HCT116 (cell line): Measurements from ENCODE around the gene SPOCK3. TPM values are rescaled to one million over a fixed set of nuclear protein-coding genes. Genes with fewer than 3 reads are reported as not detected.

Source experiments
- ATAC-seq: fragments of 200-7000 bp; cut with Tn5 transposase; 2 replicates; pipeline ENCODE4 v1.9.1; 2020; ENCODE audit warnings: mild to moderate bottlenecking, moderate library complexity
- BruUV-seq: library from RNA; stranded (reverse); fragments of 400-500 nt; replicated peaks from 2 replicates; lab custom pipeline; 2021; lab: Mats Ljungman, UMichigan
- CTCF ChIA-PET: fragments of 300-600 bp; sonication (Branson Sonifier 250); formaldehyde crosslinking; loops from one replicate; lab custom pipeline; 2021; ENCODE audit warnings: antibody characterized with exemption; lab: Charles Lee
- POLR2A ChIA-PET: fragments of 300-600, 350-600 bp; sonication (Branson Sonifier 250); formaldehyde crosslinking; loops from one replicate; lab custom pipeline; 2021; ENCODE audit warnings: antibody characterized with exemption; lab: Charles Lee
- RAD21 ChIA-PET, 2 experiments: fragments of 300-600 bp; sonication (Branson Sonifier 250); formaldehyde crosslinking; loops; one replicate each; lab custom pipeline; 2023; ENCODE audit warnings: low total read pairs in 2 of 2; ENCODE audit not compliant: uncharacterized antibody in 2 of 2, unreplicated experiment in 2 of 2, low non-redundant PET in 1 of 2; lab: Charles Lee
- DNase-seq: peaks from one replicate; pipeline ENCODE4 v3.0.0-alpha.2; 2010; ENCODE audit warnings: low read depth, low spot score
- H2AFZ ChIP-seq: fragments of 200-600 bp; shearing (Covaris generic), sonication (generic); 2 replicates; pipeline ENCODE4 v1.6.1; 2017; ENCODE audit warnings: low read depth, mixed run types, mixed read lengths, antibody characterized with exemption, low read length; ENCODE audit not compliant: poor library complexity, severe bottlenecking
- H3K27ac ChIP-seq: 2 replicates; pipeline ENCODE4 v1.5.1; 2012; ENCODE audit warnings: low read depth, low read length
- H3K27me3 ChIP-seq: fragments of 200-600 bp; sonication (generic); 2 replicates; pipeline ENCODE4 v1.6.1; 2016; ENCODE audit warnings: mixed run types, low read length, mixed read lengths; ENCODE audit not compliant: insufficient read depth
- H3K36me3 ChIP-seq, 2 experiments: fragments of 200-500 bp in 1 of 2; fragments of 200-600 bp in 1 of 2; sonication (Bioruptor generic) in 1 of 2; sonication (generic) in 1 of 2; 2 replicates each; pipeline versions ENCODE4 v1.5.1 to v1.6.1; 2014 to 2016; ENCODE audit warnings: low read length in 2 of 2, inconsistent platforms in 1 of 2, mixed read lengths in 1 of 2, mixed run types in 1 of 2; ENCODE audit not compliant: insufficient read depth in 2 of 2, control insufficient read depth in 1 of 2
- H3K4me1 ChIP-seq, 2 experiments: fragments of 200-600 bp in 1 of 2; sonication (generic) in 1 of 2; 2 replicates each; pipeline versions ENCODE4 v1.5.1 to v1.6.1; 2012 to 2017; ENCODE audit warnings: low read length in 2 of 2, inconsistent platforms in 1 of 2, mild to moderate bottlenecking in 1 of 2, mixed read lengths in 1 of 2, mixed run types in 1 of 2, moderate library complexity in 1 of 2; ENCODE audit not compliant: insufficient read depth in 2 of 2, control insufficient read depth in 1 of 2
- H3K4me2 ChIP-seq: fragments of 200-600 bp; sonication (generic); 2 replicates; pipeline ENCODE4 v1.6.1; 2017; ENCODE audit warnings: mixed run types, low read length, mixed read lengths
- H3K4me3 ChIP-seq, 2 experiments: fragments of 200-600 bp in 1 of 2; sonication (generic) in 1 of 2; replicated peaks in 1 of 2; 2 replicates each; pipeline ENCODE4 v1.5.1; 2011 to 2016; ENCODE audit warnings: low read length in 2 of 2, control low read depth in 1 of 2, low read depth in 1 of 2, mild to moderate bottlenecking in 1 of 2, mixed read lengths in 1 of 2, mixed run types in 1 of 2
- H3K79me2 ChIP-seq: fragments of 200-600 bp; sonication (generic); 2 replicates; pipeline ENCODE4 v1.6.1; 2017; ENCODE audit warnings: mild to moderate bottlenecking, mixed run types, low read length, moderate library complexity, mixed read lengths; ENCODE audit not compliant: insufficient read depth
- H3K9ac ChIP-seq: fragments of 200-600 bp; sonication (generic); 2 replicates; pipeline ENCODE4 v1.6.1; 2016; ENCODE audit warnings: low read length, mixed read lengths
- H3K9me2 ChIP-seq: fragments of 200-600 bp; sonication (generic), shearing (Covaris generic); 2 replicates; pipeline ENCODE4 v1.6.1; 2017; ENCODE audit warnings: mixed run types, mild to moderate bottlenecking, moderate library complexity; ENCODE audit not compliant: insufficient read depth
- H3K9me3 ChIP-seq, 2 experiments: fragments of 200-500 bp in 1 of 2; fragments of 200-600 bp in 1 of 2; sonication (Bioruptor generic) in 1 of 2; sonication (generic) in 1 of 2; 2 replicates each; pipeline ENCODE4 v1.6.1; 2014 to 2017; ENCODE audit warnings: low read length in 2 of 2, mixed read lengths in 2 of 2, inconsistent platforms in 1 of 2, low read depth in 1 of 2, mild to moderate bottlenecking in 1 of 2, mixed run types in 1 of 2, moderate library complexity in 1 of 2; ENCODE audit not compliant: control insufficient read depth in 1 of 2, insufficient read depth in 1 of 2
- H4K20me1 ChIP-seq: fragments of 200-600 bp; sonication (generic), shearing (Covaris generic); 2 replicates; pipeline ENCODE4 v1.6.1; 2017; ENCODE audit warnings: mixed run types, mild to moderate bottlenecking, moderate library complexity; ENCODE audit not compliant: insufficient read depth
- ATF3 ChIP-seq: IDR thresholded peaks from 2 replicates; pipeline ENCODE4 v1.6.1; 2012
- CBX3 ChIP-seq: IDR thresholded peaks from 2 replicates; pipeline ENCODE4 v1.6.1; 2012; ENCODE audit warnings: low read depth
- CEBPB ChIP-seq: IDR thresholded peaks from 2 replicates; pipeline ENCODE4 v1.6.1; 2012; ENCODE audit warnings: low read depth
- EGR1 ChIP-seq: IDR thresholded peaks from 2 replicates; pipeline ENCODE4 v1.6.1; 2012; ENCODE audit warnings: low read depth
- ELF1 ChIP-seq: IDR thresholded peaks from 2 replicates; pipeline ENCODE4 v1.6.1; 2012; ENCODE audit warnings: low read depth, borderline replicate concordance
- EZH2 ChIP-seq: fragments of 200-600 bp; sonication (generic); IDR thresholded peaks from 2 replicates; pipeline ENCODE4 v1.6.1; 2017; ENCODE audit warnings: antibody characterized with exemption, mixed run types
- EZH2phosphoT487 ChIP-seq: fragments of 200-600 bp; IDR thresholded peaks from 2 replicates; pipeline ENCODE4 v1.6.1; 2018; ENCODE audit warnings: antibody characterized with exemption, borderline replicate concordance
- FOSL1 ChIP-seq: IDR thresholded peaks from 2 replicates; pipeline ENCODE4 v1.6.1; 2012; ENCODE audit warnings: low read depth
- MAX ChIP-seq: IDR thresholded peaks from 2 replicates; pipeline ENCODE4 v1.6.1; 2012
- POLR2A ChIP-seq: IDR thresholded peaks from 2 replicates; pipeline ENCODE4 v1.7.0; 2011; ENCODE audit warnings: borderline replicate concordance; ENCODE audit not compliant: insufficient read depth, insufficient read length; ENCODE audit errors: extremely low read depth
- POLR2AphosphoS5 ChIP-seq: IDR thresholded peaks from 2 replicates; pipeline ENCODE4 v1.6.1; 2011; ENCODE audit warnings: mild to moderate bottlenecking, low read depth, low read length, moderate library complexity
- RAD21 ChIP-seq: IDR thresholded peaks from 2 replicates; pipeline ENCODE4 v1.6.1; 2012; ENCODE audit warnings: low read depth, mild to moderate bottlenecking
- SIN3A ChIP-seq: IDR thresholded peaks from 2 replicates; pipeline ENCODE4 v1.6.1; 2012; ENCODE audit warnings: low read depth
- SP1 ChIP-seq: IDR thresholded peaks from 2 replicates; pipeline ENCODE4 v1.6.1; 2012; ENCODE audit warnings: low read depth
- SRF ChIP-seq: IDR thresholded peaks from 2 replicates; pipeline ENCODE4 v1.6.1; 2012; ENCODE audit warnings: low read depth
- TCF7L2 ChIP-seq: IDR thresholded peaks from 2 replicates; pipeline ENCODE4 v1.7.0; 2011; ENCODE audit warnings: borderline replicate concordance, inconsistent platforms; ENCODE audit not compliant: insufficient read depth, insufficient read length; ENCODE audit errors: extremely low read depth
- YY1 ChIP-seq: IDR thresholded peaks from 2 replicates; pipeline ENCODE4 v1.6.1; 2011; ENCODE audit warnings: low read length, low read depth, moderate library complexity, mild to moderate bottlenecking; ENCODE audit not compliant: insufficient replicate concordance; ENCODE audit errors: extremely low read depth
- ZBTB33 ChIP-seq: IDR thresholded peaks from 2 replicates; pipeline ENCODE4 v1.6.1; 2011; ENCODE audit warnings: mild to moderate bottlenecking, low read length, moderate library complexity; ENCODE audit not compliant: insufficient replicate concordance; ENCODE audit errors: extremely low read depth
- ZNF274 ChIP-seq: fragments of 200-500 bp; sonication (Bioruptor generic); IDR thresholded peaks from 2 replicates; pipeline ENCODE4 v1.6.1; 2014; ENCODE audit warnings: mild to moderate bottlenecking, low read depth, low read length, inconsistent platforms
- intact Hi-C: fragments of 100-400 bp; cut with micrococcal nuclease; formaldehyde crosslinking; loops from 2 replicates; pipeline ENCODE4 v1.10.0; 2022
- total RNA-seq: library from RNA; stranded (reverse); gene quantifications from one replicate; pipeline ENCODE4 v1.2.1, GENCODE V29; 2021; ENCODE audit not compliant: unreplicated experiment
- TF ChIP-seq, protein P1 (sequence below): IDR thresholded peaks from 2 replicates; pipeline ENCODE4 v1.6.1; 2012; ENCODE audit warnings: low read depth

SPOCK3 gene
- total RNA-seq, 1 experiment from 2014 or later = 1.7 TPM

DNA sequence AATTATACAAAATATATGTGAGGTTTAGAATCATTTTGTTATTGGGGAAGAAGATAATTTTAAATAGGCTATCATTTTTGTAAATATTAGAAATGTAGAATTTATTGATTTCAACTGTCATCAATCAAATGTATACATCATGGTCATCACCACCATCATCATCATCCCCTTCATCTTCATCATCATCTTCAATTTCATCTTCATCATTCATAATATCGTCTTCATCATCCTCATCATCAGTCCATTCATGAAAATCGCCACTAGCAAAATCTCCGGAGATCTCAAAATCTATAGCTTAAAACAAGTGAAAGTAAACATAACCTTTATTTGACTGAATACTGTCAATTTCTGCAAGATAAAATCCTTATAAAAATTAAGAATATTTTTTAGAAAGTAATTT, 499.5 kb downstream of the SPOCK3 start:
- intact Hi-C loops = no loop called here
- RAD21 ChIA-PET = no interaction called here
- Histone ChIP-seq H3K9ac (no peak overlapping the region), H3K27ac (no peak overlapping the region), H3K4me2 (no peak overlapping the region), H2AFZ (no peak overlapping the region), H3K9me2 (no peaks in the 10 kb centered on the region), H3K9me3 (no peaks in the 10 kb centered on the region), H3K4me1 (no peaks in the 10 kb centered on the region), H4K20me1 (no peaks in the 10 kb centered on the region), H3K27me3 (no peaks in the 10 kb centered on the region), H3K36me3 (no peaks in the 10 kb centered on the region), H3K4me3 (no peak overlapping the region), H3K79me2 (no peaks in the 10 kb centered on the region)
- BruUV-seq = no TSS peak
- TF ChIP-seq, protein P1, sequence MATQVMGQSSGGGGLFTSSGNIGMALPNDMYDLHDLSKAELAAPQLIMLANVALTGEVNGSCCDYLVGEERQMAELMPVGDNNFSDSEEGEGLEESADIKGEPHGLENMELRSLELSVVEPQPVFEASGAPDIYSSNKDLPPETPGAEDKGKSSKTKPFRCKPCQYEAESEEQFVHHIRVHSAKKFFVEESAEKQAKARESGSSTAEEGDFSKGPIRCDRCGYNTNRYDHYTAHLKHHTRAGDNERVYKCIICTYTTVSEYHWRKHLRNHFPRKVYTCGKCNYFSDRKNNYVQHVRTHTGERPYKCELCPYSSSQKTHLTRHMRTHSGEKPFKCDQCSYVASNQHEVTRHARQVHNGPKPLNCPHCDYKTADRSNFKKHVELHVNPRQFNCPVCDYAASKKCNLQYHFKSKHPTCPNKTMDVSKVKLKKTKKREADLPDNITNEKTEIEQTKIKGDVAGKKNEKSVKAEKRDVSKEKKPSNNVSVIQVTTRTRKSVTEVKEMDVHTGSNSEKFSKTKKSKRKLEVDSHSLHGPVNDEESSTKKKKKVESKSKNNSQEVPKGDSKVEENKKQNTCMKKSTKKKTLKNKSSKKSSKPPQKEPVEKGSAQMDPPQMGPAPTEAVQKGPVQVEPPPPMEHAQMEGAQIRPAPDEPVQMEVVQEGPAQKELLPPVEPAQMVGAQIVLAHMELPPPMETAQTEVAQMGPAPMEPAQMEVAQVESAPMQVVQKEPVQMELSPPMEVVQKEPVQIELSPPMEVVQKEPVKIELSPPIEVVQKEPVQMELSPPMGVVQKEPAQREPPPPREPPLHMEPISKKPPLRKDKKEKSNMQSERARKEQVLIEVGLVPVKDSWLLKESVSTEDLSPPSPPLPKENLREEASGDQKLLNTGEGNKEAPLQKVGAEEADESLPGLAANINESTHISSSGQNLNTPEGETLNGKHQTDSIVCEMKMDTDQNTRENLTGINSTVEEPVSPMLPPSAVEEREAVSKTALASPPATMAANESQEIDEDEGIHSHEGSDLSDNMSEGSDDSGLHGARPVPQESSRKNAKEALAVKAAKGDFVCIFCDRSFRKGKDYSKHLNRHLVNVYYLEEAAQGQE = no peak
- no peak for TF ChIP-seq FOSL1
- TF ChIP-seq EZH2phosphoT487 = no peak
- TF ChIP-seq SRF = no peak
- no peak for TF ChIP-seq SIN3A
- no peak for TF ChIP-seq CEBPB
- no peak for TF ChIP-seq RAD21
- TF ChIP-seq MAX = no peak
- TF ChIP-seq CBX3 = no peak
- no peak for TF ChIP-seq ATF3
- TF ChIP-seq SP1 = no peak
- no peak for TF ChIP-seq ZBTB33
- no peak for TF ChIP-seq ELF1
- TF ChIP-seq EGR1 = no peak
- TF ChIP-seq EZH2 = no peak
- TF ChIP-seq TCF7L2 = no peak
- no peak for TF ChIP-seq ZNF274
- no peak for TF ChIP-seq POLR2A
- TF ChIP-seq POLR2AphosphoS5 = no peak
- TF ChIP-seq YY1 = no peak
- CTCF ChIA-PET = no interaction called here
- DNase-seq (no peak), ATAC-seq (no peak)
- POLR2A ChIA-PET = no interaction called here
